HG03108 (cell line): ENCODE results near the gene DNAJC3.
"Not testable (repeated sequence)": the region's sequence is repeated elsewhere in the genome, so short reads cannot be mapped to it uniquely, and the experiment has no call there.

Experiments
- ATAC-seq: cut with Tn5 transposase; IDR thresholded peaks from one replicate; pipeline ENCODE4 v1.9.1; 2021; ENCODE audit warnings: moderate library complexity; ENCODE audit not compliant: unreplicated experiment

DNAJC3 gene

GRCh38 chr13:95676762-95677563, at the start of gene DNAJC3:
TSS of gene DNAJC3 (plus strand) at chr13:95677139. CDS start at chr13:95677256, 117 bp downstream.
- ATAC-seq: peak; percentile 96

GRCh38 chr13:95627590-95627989, 49.3 kb upstream of the DNAJC3 start:
- no peak for ATAC-seq

- ATAC-seq: no peak
Measured at GRCh38 chr13:95628488-95628887, 48.5 kb upstream of the DNAJC3 start.

- ATAC-seq: no peak
Measured at GRCh38 chr13:95629071-95629470, 47.9 kb upstream of the DNAJC3 start.

- ATAC-seq: no peak
Measured at GRCh38 chr13:95630593-95630992, 46.3 kb upstream of the DNAJC3 start.

GRCh38 chr13:95636853-95637252, 40.1 kb upstream of the DNAJC3 start:
- no peak for ATAC-seq

- no peak for ATAC-seq
Measured at GRCh38 chr13:95641291-95642027, 35.5 kb upstream of the DNAJC3 start.

GRCh38 chr13:95642028-95642621, 34.8 kb upstream of the DNAJC3 start:
- no peak for ATAC-seq

GRCh38 chr13:95642999-95643398, 33.9 kb upstream of the DNAJC3 start:
- no peak for ATAC-seq

- no peak for ATAC-seq
Measured at GRCh38 chr13:95643571-95643935, 33.4 kb upstream of the DNAJC3 start.

GRCh38 chr13:95643936-95644598, 32.9 kb upstream of the DNAJC3 start:
- ATAC-seq: no peak

- no peak for ATAC-seq
Measured at GRCh38 chr13:95644601-95645052, 32.3 kb upstream of the DNAJC3 start, which contains the start of gene DZIP1. TSS of gene DZIP1 (minus strand) at chr13:95644706. CDS start at chr13:95642029, 2,677 bp downstream.

GRCh38 chr13:95647321-95647720, 29.6 kb upstream of the DNAJC3 start:
- ATAC-seq: no peak

- no peak for ATAC-seq
Measured at GRCh38 chr13:95650696-95651095, 26.2 kb upstream of the DNAJC3 start.

GRCh38 chr13:95652244-95652764, 24.6 kb upstream of the DNAJC3 start:
- no peak for ATAC-seq

- no peak for ATAC-seq
Measured at GRCh38 chr13:95652821-95653220, 24.1 kb upstream of the DNAJC3 start.

- ATAC-seq: no peak
Measured at GRCh38 chr13:95656386-95657015, 20.4 kb upstream of the DNAJC3 start.

GRCh38 chr13:95659500-95659899, 17.4 kb upstream of the DNAJC3 start:
- no peak for ATAC-seq

- ATAC-seq: no peak
Measured at GRCh38 chr13:95660981-95661581, 15.9 kb upstream of the DNAJC3 start.

- not testable (repeated sequence) for ATAC-seq
Measured at GRCh38 chr13:95667235-95667634, 9.7 kb upstream of the DNAJC3 start.
